Measurements from ENCODE around the gene POLA2.

DNA sequence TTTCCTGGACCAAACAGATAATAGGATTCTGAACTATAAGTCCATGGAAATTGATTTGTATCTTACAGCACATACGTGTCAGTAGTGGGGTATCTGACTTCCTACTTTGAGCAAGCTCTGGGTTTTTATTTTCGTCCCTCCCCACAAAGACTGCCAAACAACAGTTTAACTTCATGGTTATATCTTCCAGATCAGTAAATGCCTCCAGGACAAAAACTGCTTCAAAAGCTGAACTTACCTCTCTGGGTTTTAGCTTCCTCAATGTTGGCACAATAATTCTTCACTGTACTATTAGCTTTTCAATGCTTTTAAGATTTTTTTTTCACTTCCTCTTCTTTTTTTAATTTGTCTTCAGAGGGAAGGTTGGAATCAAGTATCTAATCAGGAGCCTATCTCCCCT is 67.7 kb downstream of the POLA2 start:
- TF ChIP-seq RARB (CRISPR knock-in tag; IDR thresholded peaks at IDR 0.05) (no peak), ZNF565 (CRISPR knock-in tag; conservative IDR thresholded peaks at IDR 0.05; ENCODE audit: low read depth) (no peak)

Measured in SK-N-SH treated with all-trans-retinoic acid at 6 μM for 48 hours (cell line).